Activated CD4-positive, alpha-beta memory T cell treated with anti-CD3 and anti-CD28 coated beads, Interleukin-2, amount 10 ng/mL, durations not matched to agents 7 days and 5 days (primary cell): ENCODE data around the gene SMU1. TPM values are rescaled to one million over a fixed set of nuclear protein-coding genes. Genes with fewer than 3 reads are reported as not detected.
"Not testable (repeated sequence)": the region's sequence is repeated elsewhere in the genome, so short reads cannot be mapped to it uniquely, and the experiment has no call there.

Experiments
- CTCF ChIA-PET: fragments of 350-600 bp; sonication (Branson Sonifier 250); formaldehyde crosslinking; loops from one replicate; lab custom pipeline; 2021; ENCODE audit warnings: antibody characterized with exemption, inconsistent platforms; lab: Charles Lee
- POLR2A ChIA-PET: fragments of 350-600 bp; sonication (Branson Sonifier 250); formaldehyde crosslinking; loops from one replicate; lab custom pipeline; 2021; ENCODE audit warnings: antibody characterized with exemption; lab: Charles Lee
- DNase-seq: peaks from one replicate; pipeline ENCODE4 v3.0.0-alpha.2; 2020
- H3K27ac Mint-ChIP-seq: one replicate; pipeline ENCODE4 v1.8.0; 2021; ENCODE audit warnings: mild to moderate bottlenecking, mixed read lengths
- H3K27me3 Mint-ChIP-seq: one replicate; pipeline ENCODE4 v1.8.0; 2021; ENCODE audit warnings: mixed read lengths
- H3K36me3 Mint-ChIP-seq: one replicate; pipeline ENCODE4 v1.8.0; 2021; ENCODE audit warnings: low read depth, mixed read lengths
- H3K4me1 Mint-ChIP-seq: one replicate; pipeline ENCODE4 v1.8.0; 2021; ENCODE audit warnings: mixed read lengths
- H3K4me3 Mint-ChIP-seq: one replicate; pipeline ENCODE4 v1.8.0; 2021; ENCODE audit warnings: mild to moderate bottlenecking, mixed read lengths
- H3K9me3 Mint-ChIP-seq: one replicate; pipeline ENCODE4 v1.8.0; 2021; ENCODE audit warnings: mixed read lengths
- total RNA-seq, 2 experiments: library from RNA; stranded (reverse); gene quantifications; one replicate each; pipeline ENCODE4 v1.2.3, GENCODE V29; 2021

SMU1 gene
- total RNA-seq, 2 experiments from 2014 or later, result 22.5 to 22.9 TPM

GRCh38 chr9:33019797-33020196 is 56.7 kb downstream of the SMU1 start:
- Mint-ChIP-seq H3K9me3 (no peaks in the 10 kb centered on the region), H3K4me3 (no peak overlapping the region), H3K27me3 (no peaks in the 10 kb centered on the region), H3K4me1 (peaks cover 35% of the 10 kb centered on the region), H3K36me3 (peaks cover 23% of the 10 kb centered on the region), H3K27ac (no peak overlapping the region)
- ChIA-PET POLR2A (interaction anchor here (2.3 kb wide), 1 partner anchor 18 kb away, joined by 8 read pairs; the partner anchor contains the start of gene APTX), CTCF (no interaction called here)
- DNase-seq, result no peak

- no peak overlapping the region for H3K4me3 Mint-ChIP-seq
- DNase-seq, result no peak
- peaks cover 16% of the 10 kb centered on the region for H3K4me1 Mint-ChIP-seq
- peaks cover 20% of the 10 kb centered on the region for H3K36me3 Mint-ChIP-seq
- H3K9me3 Mint-ChIP-seq, result no peaks in the 10 kb centered on the region
- H3K27me3 Mint-ChIP-seq, result no peaks in the 10 kb centered on the region
- CTCF ChIA-PET, result interaction anchor here (0.6 kb wide), 1 partner anchor 48 kb away, joined by 5 read pairs; no protein-coding TSS in a partner anchor
- H3K27ac Mint-ChIP-seq, result no peak overlapping the region
- POLR2A ChIA-PET, result interaction anchor here (0.7 to 6.5 kb wide), 3 partner anchors 8 to 469 kb away, joined by 3 to 49 read pairs (median 9); partner anchors contain the start of genes APTX and DNAJA1
These were observed 59.0 kb downstream of the SMU1 start for GRCh38 chr9:33017283-33018041.

- Mint-ChIP-seq H3K4me1 (no peaks in the 10 kb centered on the region), H3K27me3 (no peaks in the 10 kb centered on the region), H3K36me3 (peaks cover 7% of the 10 kb centered on the region), H3K27ac (no peak overlapping the region), H3K9me3 (no peaks in the 10 kb centered on the region), H3K4me3 (no peak overlapping the region)
- CTCF ChIA-PET, result interaction anchor here (0.6 kb wide), 1 partner anchor 458 kb away, joined by 3 read pairs; no protein-coding TSS in a partner anchor
- DNase-seq, result no peak
- POLR2A ChIA-PET, result interaction anchor here (0.7 to 6.5 kb wide), 4 partner anchors 11 to 250 kb away, joined by 4 to 49 read pairs (median 6); partner anchors contain the start of genes APTX, BAG1, CHMP5 and DNAJA1
These were observed 61.8 kb downstream of the SMU1 start for GRCh38 chr9:33014665-33015014.

- Mint-ChIP-seq H3K4me1 (no peaks in the 10 kb centered on the region), H3K9me3 (no peaks in the 10 kb centered on the region), H3K27me3 (no peaks in the 10 kb centered on the region), H3K4me3 (no peak overlapping the region), H3K27ac (no peak overlapping the region), H3K36me3 (peaks cover 7% of the 10 kb centered on the region)
- ChIA-PET CTCF (interaction anchor here (0.6 kb wide), 1 partner anchor 458 kb away, joined by 3 read pairs; no protein-coding TSS in a partner anchor), POLR2A (interaction anchor here (0.7 to 6.5 kb wide), 4 partner anchors 11 to 250 kb away, joined by 4 to 49 read pairs (median 4); partner anchors contain the start of genes BAG1, CHMP5 and DNAJA1)
- no peak for DNase-seq
These were observed 62.4 kb downstream of the SMU1 start for GRCh38 chr9:33013962-33014664.

- DNase-seq, result no peak
- Mint-ChIP-seq H3K4me3 (no peak overlapping the region), H3K9me3 (no peaks in the 10 kb centered on the region), H3K4me1 (no peaks in the 10 kb centered on the region), H3K36me3 (peaks cover 2% of the 10 kb centered on the region), H3K27me3 (no peaks in the 10 kb centered on the region), H3K27ac (no peak overlapping the region)
- ChIA-PET POLR2A (interaction anchor here (6.5 kb wide), 1 partner anchor 13 kb away, joined by 49 read pairs; the partner anchor contains the start of gene DNAJA1), CTCF (interaction anchor here (1.0 kb wide), 1 partner anchor 9 kb away, joined by 3 read pairs; no protein-coding TSS in a partner anchor)
These were observed 64.0 kb downstream of the SMU1 start for GRCh38 chr9:33012328-33013069.

- DNase-seq, result no peak
- POLR2A ChIA-PET, result interaction anchor here (6.5 kb wide), 1 partner anchor 13 kb away, joined by 49 read pairs; the partner anchor contains the start of gene DNAJA1
These were observed 64.6 kb downstream of the SMU1 start for GRCh38 chr9:33011831-33012230.

GRCh38 chr9:33007755-33008154 is 68.7 kb downstream of the SMU1 start:
- DNase-seq, result no peak
- Mint-ChIP-seq H3K4me1 (peaks cover under 1% of the 10 kb centered on the region), H3K36me3 (peaks cover 2% of the 10 kb centered on the region), H3K9me3 (no peaks in the 10 kb centered on the region), H3K27me3 (no peaks in the 10 kb centered on the region), H3K27ac (no peak overlapping the region), H3K4me3 (no peak overlapping the region)
- POLR2A ChIA-PET, result interaction anchor here (1.4 kb wide), 1 partner anchor 17 kb away, joined by 5 read pairs; the partner anchor contains the start of gene DNAJA1
- CTCF ChIA-PET, result no interaction called here

More at GRCh38 chr9:33011831-33012230, 64.6 kb downstream of the SMU1 start:
- H3K36me3 Mint-ChIP-seq, result peaks cover 2% of the 10 kb centered on the region
- H3K27ac Mint-ChIP-seq, result no peak overlapping the region
- no peak overlapping the region for H3K4me3 Mint-ChIP-seq
- H3K27me3 Mint-ChIP-seq, result no peaks in the 10 kb centered on the region
- no peaks in the 10 kb centered on the region for H3K4me1 Mint-ChIP-seq
- CTCF ChIA-PET, result no interaction called here
- H3K9me3 Mint-ChIP-seq, result no peaks in the 10 kb centered on the region

- DNase-seq, H3K9me3 Mint-ChIP-seq, H3K36me3 Mint-ChIP-seq, H3K4me3 Mint-ChIP-seq, H3K27ac Mint-ChIP-seq, H3K27me3 Mint-ChIP-seq: not testable (repeated sequence)
- peaks cover 13% of the 10 kb centered on the region for H3K4me1 Mint-ChIP-seq
- POLR2A ChIA-PET, result interaction anchor here (1.6 kb wide), 1 partner anchor 20 kb away, joined by 8 read pairs; the partner anchor contains the start of gene DNAJA1
- CTCF ChIA-PET, result interaction anchor here (0.6 kb wide), 1 partner anchor 222 kb away, joined by 3 read pairs; no protein-coding TSS in a partner anchor
These were observed 71.1 kb downstream of the SMU1 start for GRCh38 chr9:33005335-33005734.

- peaks cover 34% of the 10 kb centered on the region for H3K36me3 Mint-ChIP-seq
- ChIA-PET CTCF (interaction anchor here (0.7 to 1.4 kb wide), 2 partner anchors 205 to 225 kb away, joined by 3 to 4 read pairs; no protein-coding TSS in a partner anchor), POLR2A (interaction anchor here (0.9 to 5.8 kb wide), 9 partner anchors 13 to 475 kb away, joined by 3 to 102 read pairs (median 4); partner anchors contain the start of genes DNAJA1, NDUFB6, NFX1 and RIGI)
- peak overlapping the region; percentile 84 for H3K4me3 Mint-ChIP-seq
- H3K27ac Mint-ChIP-seq, result peak overlapping the region; percentile 96
- H3K27me3 Mint-ChIP-seq, H3K9me3 Mint-ChIP-seq: not testable (repeated sequence)
- DNase-seq, result peak; percentile 47
- H3K4me1 Mint-ChIP-seq, result peaks cover 36% of the 10 kb centered on the region
These were observed 75.8 kb downstream of the SMU1 start for GRCh38 chr9:33000682-33001055.

GRCh38 chr9:32992595-32993238 is 83.8 kb downstream of the SMU1 start:
- no peak overlapping the region for H3K4me3 Mint-ChIP-seq
- H3K9me3 Mint-ChIP-seq, result no peaks in the 10 kb centered on the region
- H3K27me3 Mint-ChIP-seq, result no peaks in the 10 kb centered on the region
- no peak overlapping the region for H3K27ac Mint-ChIP-seq
- DNase-seq, result no peak
- peaks cover 17% of the 10 kb centered on the region for H3K4me1 Mint-ChIP-seq
- ChIA-PET POLR2A (no interaction called here), CTCF (interaction anchor here (0.9 kb wide), 1 partner anchor 24 kb away, joined by 3 read pairs; no protein-coding TSS in a partner anchor)
- H3K36me3 Mint-ChIP-seq, result peaks cover 62% of the 10 kb centered on the region

GRCh38 chr9:32991897-32992594 is 84.4 kb downstream of the SMU1 start:
- no peaks in the 10 kb centered on the region for H3K9me3 Mint-ChIP-seq
- H3K4me1 Mint-ChIP-seq, result peaks cover 11% of the 10 kb centered on the region
- ChIA-PET POLR2A (no interaction called here), CTCF (interaction anchor here (0.9 kb wide), 1 partner anchor 24 kb away, joined by 3 read pairs; no protein-coding TSS in a partner anchor)
- no peak overlapping the region for H3K27ac Mint-ChIP-seq
- H3K4me3 Mint-ChIP-seq, result no peak overlapping the region
- no peak for DNase-seq
- no peaks in the 10 kb centered on the region for H3K27me3 Mint-ChIP-seq
- peaks cover 62% of the 10 kb centered on the region for H3K36me3 Mint-ChIP-seq
